SJSA1 (cell line): Measurements from ENCODE around the gene KIAA1671. TPM values are rescaled to one million over a fixed set of nuclear protein-coding genes. Genes with fewer than 3 reads are reported as not detected.

Source experiments
- DNase-seq, 2 experiments: peaks; one replicate each; pipeline ENCODE4 v3.0.0-alpha.2; 2015 to 2020; ENCODE audit warnings: low spot score in 2 of 2, low read depth in 1 of 2
- H3K27ac ChIP-seq: fragments of 250-450 bp; sonication (Bioruptor Pico); 2 replicates; pipeline ENCODE4 v1.5.1; 2020; ENCODE audit warnings: mild to moderate bottlenecking, moderate library complexity
- H3K27me3 ChIP-seq: fragments of 250-450 bp; sonication (Bioruptor Pico); replicated peaks from 2 replicates; pipeline ENCODE4 v1.5.1; 2020; ENCODE audit warnings: mild to moderate bottlenecking, moderate library complexity
- H3K36me3 ChIP-seq: fragments of 250-450 bp; sonication (Bioruptor Pico); 2 replicates; pipeline ENCODE4 v1.5.1; 2020; ENCODE audit warnings: mild to moderate bottlenecking
- H3K4me1 ChIP-seq: fragments of 250-450 bp; sonication (Bioruptor Pico); replicated peaks from 2 replicates; pipeline ENCODE4 v1.6.1; 2021; ENCODE audit warnings: mild to moderate bottlenecking
- H3K4me3 ChIP-seq: fragments of 250-450 bp; sonication (Bioruptor Pico); 2 replicates; pipeline ENCODE4 v1.5.1; 2020; ENCODE audit warnings: mild to moderate bottlenecking
- H3K9me3 ChIP-seq: fragments of 250-450 bp; sonication (Bioruptor Pico); replicated peaks from 2 replicates; pipeline ENCODE4 v1.5.1; 2020; ENCODE audit warnings: mild to moderate bottlenecking
- total RNA-seq: library from RNA; depleted of rRNA; stranded (reverse); fragments of >200 nt; shearing (Covaris generic); gene quantifications from 2 replicates; pipeline ENCODE4 v1.2.3, GENCODE V29; 2014

Gene KIAA1671
- total RNA-seq, 1 experiment from 2014 or later, result 0.03 TPM

DNA sequence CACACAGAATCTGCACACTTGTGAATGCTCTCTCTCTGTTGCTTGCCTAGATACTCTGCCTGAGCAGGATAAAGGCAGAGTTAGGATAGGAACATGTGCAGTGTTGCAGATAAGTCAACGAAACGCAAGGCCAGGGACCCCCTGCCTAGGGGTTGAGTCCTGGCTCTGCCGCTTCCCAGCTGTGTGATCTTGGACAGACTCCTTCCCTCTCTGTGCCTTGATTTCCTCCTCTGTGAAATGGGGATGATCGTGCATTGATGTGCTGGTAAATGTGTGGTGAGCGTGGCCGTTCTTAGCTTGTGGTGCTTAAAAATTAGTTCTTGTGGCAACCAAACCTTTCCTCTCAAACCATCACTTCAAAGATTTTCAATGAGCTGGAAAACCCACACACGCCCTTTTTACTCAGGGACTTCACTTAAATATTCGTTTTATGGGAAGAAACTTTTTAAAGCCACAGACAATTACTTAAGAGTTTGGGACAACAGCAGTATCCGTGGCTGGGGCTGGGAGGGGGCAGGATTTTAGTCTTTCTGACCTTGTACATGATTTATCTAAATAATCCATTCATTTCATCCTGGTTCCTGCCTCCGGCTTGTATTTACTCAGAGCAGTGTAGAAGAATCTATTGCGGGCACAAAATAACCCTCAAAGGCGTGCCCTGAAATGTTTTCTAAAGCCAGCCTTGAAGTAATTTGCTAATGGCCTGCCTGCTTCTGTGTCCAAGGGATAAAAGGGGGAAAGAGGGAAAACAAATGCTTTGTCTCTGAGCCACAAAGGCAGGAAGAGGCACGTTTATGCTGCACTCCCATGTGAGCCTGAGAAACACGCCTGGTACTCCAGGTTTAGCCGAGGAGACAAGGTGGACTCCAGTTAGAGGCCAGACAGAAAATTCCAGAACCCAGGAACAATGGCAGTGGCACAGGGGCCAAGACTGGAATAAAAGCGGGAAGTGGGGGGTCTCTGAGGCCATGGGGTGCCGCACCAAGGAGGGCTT, 162.2 kb downstream of the KIAA1671 start:
- Histone ChIP-seq H3K36me3 (no peaks in the 10 kb centered on the region), H3K4me3 (no peak overlapping the region), H3K4me1 (peaks cover 7% of the 10 kb centered on the region), H3K9me3 (no peaks in the 10 kb centered on the region), H3K27ac (no peak overlapping the region), H3K27me3 (peaks cover 6% of the 10 kb centered on the region; the same call in 1 of the 2 replicates)
- no peak for DNase-seq

DNA sequence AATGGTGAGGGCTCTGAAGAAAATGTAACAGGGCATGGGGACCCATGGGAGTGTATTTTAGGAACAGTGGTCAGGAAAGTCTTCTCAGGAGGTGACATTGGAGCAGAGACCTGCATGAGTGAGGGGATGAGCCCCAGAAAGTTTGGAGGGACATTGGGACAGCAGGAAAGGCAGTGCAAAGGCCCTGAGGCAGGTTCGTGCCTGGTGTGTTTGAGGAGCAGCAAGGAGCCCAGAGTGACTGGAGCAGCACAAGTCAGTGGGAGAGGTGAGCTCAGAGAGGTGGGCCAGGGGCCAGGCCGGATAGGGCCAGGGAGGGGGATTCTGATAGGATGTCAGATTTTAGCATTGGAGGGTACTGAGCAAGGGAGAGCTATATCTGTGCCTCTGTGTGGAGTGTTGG, 167.1 kb downstream of the KIAA1671 start:
- Histone ChIP-seq H3K4me1 (no peaks in the 10 kb centered on the region), H3K9me3 (no peaks in the 10 kb centered on the region), H3K27ac (no peak overlapping the region), H3K27me3 (no peaks in the 10 kb centered on the region), H3K36me3 (no peaks in the 10 kb centered on the region), H3K4me3 (no peak overlapping the region)
- no peak for DNase-seq

DNA sequence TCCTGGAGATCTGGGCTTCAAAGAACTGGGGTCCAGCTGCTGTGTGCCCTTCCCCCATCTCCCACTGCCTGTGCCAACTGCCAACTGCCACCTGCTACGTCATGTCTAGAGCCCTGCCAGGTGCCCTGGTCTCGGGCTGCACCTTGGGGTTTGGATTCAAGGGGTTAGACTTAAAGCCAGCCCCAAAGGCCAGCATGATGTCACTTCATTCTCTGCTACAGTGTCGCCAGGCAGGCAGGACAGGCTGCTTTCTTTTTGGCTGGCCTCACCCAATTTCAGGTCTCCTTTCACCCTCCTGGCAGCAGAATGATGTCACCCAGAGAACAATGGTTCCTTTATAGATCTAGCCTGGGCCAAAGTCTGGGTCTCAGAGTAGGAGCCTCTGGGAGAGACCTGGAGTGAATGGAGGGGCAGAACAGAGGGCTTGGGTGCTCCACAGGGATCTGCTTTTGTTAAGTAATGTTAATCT, 167.6 kb downstream of the KIAA1671 start:
- H3K4me1 ChIP-seq, result no peaks in the 10 kb centered on the region
- no peaks in the 10 kb centered on the region for H3K36me3 ChIP-seq
- no peak overlapping the region for H3K4me3 ChIP-seq
- no peak overlapping the region for H3K27ac ChIP-seq
- H3K9me3 ChIP-seq, result no peaks in the 10 kb centered on the region
- no peaks in the 10 kb centered on the region for H3K27me3 ChIP-seq
- DNase-seq, result no peak

DNA sequence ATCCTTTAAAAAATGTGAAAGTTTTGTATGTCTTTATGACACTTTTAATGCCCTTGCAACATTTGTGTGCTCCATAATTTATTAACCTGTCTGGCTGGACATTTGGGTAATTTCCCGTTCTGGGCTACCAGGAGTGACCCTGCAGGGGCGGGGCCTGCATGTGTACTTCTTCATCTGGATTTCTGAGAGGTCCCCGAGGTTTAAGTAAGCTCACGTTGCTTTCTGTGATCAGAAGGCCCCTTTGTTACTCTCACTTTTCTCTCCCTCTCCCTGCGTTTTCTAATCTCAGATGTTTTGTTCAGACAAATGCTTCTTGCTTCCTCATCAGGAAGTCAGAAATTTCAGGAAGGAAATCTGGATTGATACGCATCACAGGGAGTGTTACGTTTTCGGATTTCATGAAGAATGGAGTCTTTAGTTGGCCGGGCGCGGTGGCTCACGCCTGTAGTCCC, 168.3 kb downstream of the KIAA1671 start:
- no peaks in the 10 kb centered on the region for H3K36me3 ChIP-seq
- DNase-seq, result no peak
- H3K27me3 ChIP-seq, result no peaks in the 10 kb centered on the region
- H3K4me3 ChIP-seq, result no peak overlapping the region
- no peaks in the 10 kb centered on the region for H3K4me1 ChIP-seq
- H3K9me3 ChIP-seq, result no peaks in the 10 kb centered on the region
- no peak overlapping the region for H3K27ac ChIP-seq

DNA sequence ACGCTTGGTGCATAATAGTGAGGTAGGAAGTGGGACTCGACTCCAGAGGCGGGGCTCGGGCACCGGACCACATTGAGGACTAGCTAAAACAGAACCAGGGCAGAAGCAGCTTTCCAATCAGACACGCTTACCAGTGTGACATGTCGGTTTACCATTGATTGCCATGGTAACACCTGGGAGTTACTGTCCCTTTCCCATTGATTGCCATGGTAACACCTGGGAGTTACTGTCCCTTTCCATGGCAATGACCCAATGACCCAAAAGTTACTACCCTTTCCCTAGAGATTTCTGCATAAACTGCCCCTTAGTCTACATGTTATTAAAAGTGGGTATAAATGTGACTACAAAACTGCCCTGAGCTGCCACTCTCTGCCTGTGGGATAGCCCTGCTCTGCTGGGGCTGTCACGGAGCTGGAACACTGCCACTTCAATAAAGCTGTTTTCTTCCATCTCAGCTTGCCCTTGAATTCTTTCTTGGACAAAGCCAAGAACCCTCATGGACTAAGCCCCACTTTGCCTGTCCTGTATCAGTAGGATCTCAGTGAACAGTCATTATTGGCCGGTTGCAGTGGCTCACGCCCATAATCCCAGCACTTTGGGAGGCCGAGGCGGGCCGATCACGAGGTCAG, 169.7 kb downstream of the KIAA1671 start:
- Histone ChIP-seq H3K4me1 (no peaks in the 10 kb centered on the region), H3K27ac (no peak overlapping the region), H3K27me3 (no peaks in the 10 kb centered on the region), H3K4me3 (no peak overlapping the region), H3K9me3 (no peaks in the 10 kb centered on the region), H3K36me3 (no peaks in the 10 kb centered on the region)
- no peak for DNase-seq

DNA sequence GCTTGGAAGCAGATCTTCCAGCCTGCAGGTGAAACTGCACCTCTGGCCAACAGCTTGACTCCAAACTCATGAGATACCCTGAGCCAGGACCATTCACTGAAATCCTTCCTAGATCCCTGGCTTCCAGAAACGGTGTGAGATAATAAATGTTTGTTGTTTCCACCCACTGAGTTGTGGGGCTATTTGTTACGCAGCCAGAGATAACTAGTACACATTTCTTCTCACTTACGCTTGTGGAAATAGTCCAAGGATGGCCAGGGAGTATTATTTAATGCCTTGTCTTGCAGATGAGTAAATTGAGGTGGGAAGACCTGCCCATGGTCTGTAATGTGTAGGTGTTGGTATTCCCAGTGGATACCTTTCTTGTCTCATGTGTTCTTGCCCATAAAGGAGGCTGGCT, 171.2 kb downstream of the KIAA1671 start:
- Histone ChIP-seq H3K27me3 (no peaks in the 10 kb centered on the region), H3K9me3 (no peaks in the 10 kb centered on the region), H3K4me1 (no peaks in the 10 kb centered on the region), H3K4me3 (no peak overlapping the region), H3K36me3 (no peaks in the 10 kb centered on the region), H3K27ac (no peak overlapping the region)
- no peak for DNase-seq

DNA sequence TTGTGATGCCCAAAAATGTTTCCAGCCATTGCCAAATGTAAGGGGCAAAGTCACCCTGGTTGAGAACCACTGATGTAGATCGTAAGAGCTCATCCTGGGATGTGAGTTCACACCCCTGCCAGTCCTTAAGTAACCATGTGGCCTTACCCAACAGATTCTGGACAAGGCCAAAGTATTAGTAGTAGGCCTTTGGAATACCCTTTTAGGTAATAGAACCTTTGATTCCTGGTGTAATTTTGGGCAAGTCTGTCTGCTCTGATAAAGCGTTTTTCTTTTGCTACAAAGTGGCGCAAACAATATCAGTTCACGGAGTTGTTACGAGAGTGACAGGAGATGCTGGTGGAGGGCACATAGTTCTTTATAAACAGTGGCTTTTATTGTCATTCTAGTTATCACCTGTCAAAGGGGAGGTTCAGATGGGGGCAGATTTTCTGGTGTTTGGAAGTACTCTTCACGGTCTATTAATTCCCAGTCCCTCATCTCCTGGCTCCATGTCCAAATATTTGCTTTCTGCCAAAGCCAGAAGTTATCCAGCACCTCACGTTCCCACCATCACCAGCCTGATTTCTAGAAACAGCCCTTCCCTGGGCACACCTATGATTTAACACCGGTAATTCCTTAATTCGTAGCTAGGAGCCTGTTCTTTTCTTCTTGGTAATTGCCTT, 173.3 kb downstream of the KIAA1671 start:
- H3K4me3 ChIP-seq, result no peak overlapping the region

DNA sequence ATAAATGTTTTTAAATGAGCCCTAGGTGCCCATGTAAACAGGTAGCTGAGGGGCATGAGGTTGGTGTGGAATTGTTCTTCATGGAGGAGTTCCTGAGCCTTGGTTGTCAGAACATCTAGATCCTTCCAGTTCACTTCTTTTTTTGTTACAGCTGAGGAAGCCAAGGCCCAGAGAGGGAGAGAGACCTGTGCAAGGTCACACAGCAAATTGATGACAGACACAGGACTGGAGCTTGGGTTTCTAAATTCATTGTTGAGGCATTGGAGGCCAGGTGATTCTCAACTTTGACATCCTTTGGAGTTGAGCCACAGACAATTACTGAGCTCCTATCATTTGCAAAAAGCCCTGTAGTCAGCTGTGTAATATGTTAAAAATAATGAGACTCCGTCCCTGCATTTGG, 174.0 kb downstream of the KIAA1671 start:
- no peak overlapping the region for H3K27ac ChIP-seq
- H3K4me3 ChIP-seq, result no peak overlapping the region
- H3K9me3 ChIP-seq, result no peaks in the 10 kb centered on the region
- H3K27me3 ChIP-seq, result no peaks in the 10 kb centered on the region
- DNase-seq, result no peak
- no peaks in the 10 kb centered on the region for H3K4me1 ChIP-seq
- no peaks in the 10 kb centered on the region for H3K36me3 ChIP-seq

More for the DNA sequence above, 173.3 kb downstream of the KIAA1671 start:
- Histone ChIP-seq H3K9me3 (no peaks in the 10 kb centered on the region), H3K4me1 (no peaks in the 10 kb centered on the region), H3K27me3 (no peaks in the 10 kb centered on the region), H3K27ac (no peak overlapping the region), H3K36me3 (no peaks in the 10 kb centered on the region)
- DNase-seq, result no peak

DNA sequence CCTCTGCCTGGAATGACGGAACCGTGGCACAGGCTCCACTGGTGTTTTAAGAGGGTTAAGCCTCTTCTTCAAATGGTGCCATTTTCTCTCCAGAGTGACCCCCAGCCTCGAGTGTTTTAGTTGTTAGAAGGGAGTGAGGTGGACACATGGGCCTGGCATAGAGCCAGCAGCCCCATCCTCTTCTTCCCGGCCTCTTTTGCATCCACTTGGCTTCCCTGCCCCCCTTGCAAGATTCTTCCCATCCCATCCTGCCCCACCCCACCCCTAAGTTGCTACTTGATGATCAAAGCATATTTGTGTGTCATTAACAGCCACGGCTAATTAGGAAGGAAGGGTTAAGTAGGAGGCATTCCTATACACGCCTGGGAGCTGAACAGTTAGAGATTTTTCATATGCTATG, 174.8 kb downstream of the KIAA1671 start:
- Histone ChIP-seq H3K4me3 (no peak overlapping the region), H3K4me1 (no peaks in the 10 kb centered on the region), H3K9me3 (no peaks in the 10 kb centered on the region), H3K36me3 (no peaks in the 10 kb centered on the region), H3K27ac (no peak overlapping the region), H3K27me3 (no peaks in the 10 kb centered on the region)
- DNase-seq, result no peak

DNA sequence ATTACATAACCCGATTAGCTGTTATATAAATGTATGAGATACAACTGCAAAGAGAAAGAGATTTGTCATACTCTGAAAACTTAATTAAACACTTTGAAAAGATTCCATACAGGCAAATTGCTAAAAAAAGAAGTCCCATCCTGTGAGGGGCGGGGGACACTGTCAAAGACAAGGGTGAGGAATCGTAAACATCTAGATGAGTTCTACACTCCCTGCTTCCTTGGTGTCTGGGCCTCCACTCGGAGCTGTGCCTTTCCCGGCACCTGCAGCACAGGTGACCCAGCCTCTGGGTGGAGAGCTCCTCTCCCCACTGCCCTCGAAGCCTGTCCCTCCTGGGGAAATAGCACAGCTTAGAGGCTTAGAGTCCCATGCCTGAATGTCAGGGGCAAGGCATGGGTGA, 177.9 kb downstream of the KIAA1671 start:
- no peak overlapping the region for H3K27ac ChIP-seq
- no peaks in the 10 kb centered on the region for H3K9me3 ChIP-seq
- no peak for DNase-seq
- H3K27me3 ChIP-seq, result no peaks in the 10 kb centered on the region; the same call in 1 of the 2 replicates
- H3K4me1 ChIP-seq, result no peaks in the 10 kb centered on the region
- no peaks in the 10 kb centered on the region for H3K36me3 ChIP-seq
- H3K4me3 ChIP-seq, result no peak overlapping the region

DNA sequence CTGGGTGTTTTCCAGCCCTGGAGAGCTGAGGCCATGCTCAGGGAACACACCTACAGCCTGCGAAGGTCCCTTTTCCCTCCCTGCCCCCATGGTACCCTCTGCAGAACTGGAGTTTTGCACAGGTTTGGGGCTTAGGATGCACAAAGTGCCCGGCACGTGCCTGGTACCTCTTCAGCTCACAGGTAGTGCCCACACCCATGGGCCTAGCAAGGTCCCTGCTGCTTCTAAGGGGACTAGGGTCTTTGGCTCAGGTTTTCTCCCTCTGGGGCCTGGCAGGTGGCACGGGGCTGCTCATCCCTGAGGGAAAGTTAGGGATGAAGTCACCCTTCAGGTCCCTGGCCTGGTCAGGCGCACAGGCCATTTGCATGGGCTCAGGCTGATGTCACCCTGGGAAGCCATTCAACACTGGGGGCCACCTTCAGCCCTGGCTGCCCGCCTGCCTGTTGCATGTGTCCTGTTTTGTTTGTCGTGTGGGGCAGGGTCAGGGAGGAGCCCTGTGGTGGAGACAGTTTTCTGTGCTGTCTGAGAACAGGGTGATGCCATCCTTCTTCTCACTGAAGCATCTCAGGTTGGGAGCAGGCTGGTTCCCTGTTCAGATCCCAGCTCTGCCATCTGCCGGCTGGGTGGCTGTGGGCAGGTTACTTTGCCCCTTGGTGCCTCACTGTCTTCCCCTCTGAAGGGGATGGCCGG, 178.8 kb downstream of the KIAA1671 start:
- Histone ChIP-seq H3K27ac (no peak overlapping the region), H3K27me3 (no peaks in the 10 kb centered on the region; the same call in 1 of the 2 replicates), H3K36me3 (no peaks in the 10 kb centered on the region), H3K4me3 (no peak overlapping the region), H3K4me1 (no peaks in the 10 kb centered on the region), H3K9me3 (no peaks in the 10 kb centered on the region)
- DNase-seq, result no peak

DNA sequence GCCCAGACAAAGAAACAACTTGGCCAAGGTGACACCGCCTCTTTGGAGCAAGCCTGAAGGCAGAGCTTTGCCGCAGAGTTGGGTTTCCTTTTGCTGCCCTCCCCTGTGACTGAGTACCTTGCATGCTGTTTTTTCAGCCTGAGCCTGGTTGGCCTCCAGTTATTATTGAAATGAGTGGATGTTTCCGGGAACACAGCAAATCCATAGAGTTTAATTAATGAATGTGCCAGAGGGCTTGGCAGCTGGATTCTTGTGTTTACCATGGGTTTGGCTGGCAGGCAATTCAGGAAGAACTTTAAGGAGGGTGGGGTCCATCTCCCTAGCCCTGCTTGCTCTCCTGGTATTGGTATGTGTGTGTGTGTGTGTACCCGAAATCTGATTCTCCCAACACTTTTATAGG, 181.5 kb downstream of the KIAA1671 start:
- no peak for DNase-seq
- no peaks in the 10 kb centered on the region for H3K9me3 ChIP-seq
- peaks cover 6% of the 10 kb centered on the region; the same call in 1 of the 2 replicates for H3K27me3 ChIP-seq
- H3K27ac ChIP-seq, result no peak overlapping the region
- H3K36me3 ChIP-seq, result no peaks in the 10 kb centered on the region
- H3K4me1 ChIP-seq, result no peaks in the 10 kb centered on the region
- H3K4me3 ChIP-seq, result no peak overlapping the region

DNA sequence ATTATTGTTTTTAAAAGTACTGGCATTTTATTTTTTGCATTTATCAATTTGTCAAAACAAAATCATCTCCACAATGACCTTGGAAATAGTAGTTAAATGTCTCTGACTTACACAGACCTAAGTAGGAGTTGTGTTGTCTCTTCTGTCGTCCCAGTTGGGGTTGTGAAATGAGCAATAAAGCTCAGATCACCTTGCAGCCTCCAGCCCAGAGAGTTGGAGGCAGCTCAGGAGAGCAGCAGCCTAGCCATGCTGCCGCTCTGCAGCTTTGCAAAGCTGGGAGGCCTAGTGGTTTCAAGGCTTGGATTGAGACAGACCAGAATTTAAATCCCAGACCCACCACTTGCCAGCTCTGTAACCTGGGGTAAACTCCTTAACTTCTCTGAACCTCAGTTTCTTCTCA, 181.9 kb downstream of the KIAA1671 start:
- DNase-seq, result no peak
- no peaks in the 10 kb centered on the region for H3K36me3 ChIP-seq
- H3K4me3 ChIP-seq, result no peak overlapping the region
- peaks cover 6% of the 10 kb centered on the region; the same call in 1 of the 2 replicates for H3K27me3 ChIP-seq
- H3K27ac ChIP-seq, result no peak overlapping the region
- H3K9me3 ChIP-seq, result no peaks in the 10 kb centered on the region
- no peaks in the 10 kb centered on the region for H3K4me1 ChIP-seq
